Progenitor cell of endocrine pancreas (in vitro differentiated cells): Measurements from ENCODE around the gene MFSD1. TPM values are rescaled to one million over a fixed set of nuclear protein-coding genes. Genes with fewer than 3 reads are reported as not detected.
"Not testable (repeated sequence)": the region's sequence is repeated elsewhere in the genome, so short reads cannot be mapped to it uniquely, and the experiment has no call there.

Experiments used
- DNase-seq: peaks from one replicate; pipeline ENCODE4 v3.0.0; 2021; ENCODE audit warnings: low spot score; ENCODE audit not compliant: unreplicated experiment
- H3K27ac Mint-ChIP-seq: 2 replicates; pipeline ENCODE4 v1.8.0; 2021; ENCODE audit warnings: mild to moderate bottlenecking, moderate library complexity, mixed read lengths
- H3K27me3 Mint-ChIP-seq: 2 replicates; pipeline ENCODE4 v1.8.0; 2021; ENCODE audit warnings: mixed read lengths
- H3K36me3 Mint-ChIP-seq: 2 replicates; pipeline ENCODE4 v1.8.0; 2022; ENCODE audit warnings: mixed read lengths; ENCODE audit not compliant: insufficient read depth
- H3K4me1 Mint-ChIP-seq: 2 replicates; pipeline ENCODE4 v1.8.0; 2021; ENCODE audit warnings: low read depth, mixed read lengths
- H3K4me3 Mint-ChIP-seq: 2 replicates; pipeline ENCODE4 v1.8.0; 2021; ENCODE audit warnings: low read depth, mild to moderate bottlenecking, moderate library complexity, mixed read lengths
- H3K9me3 Mint-ChIP-seq: 2 replicates; pipeline ENCODE4 v1.8.0; 2021; ENCODE audit warnings: low read depth, mixed read lengths
- CTCF ChIP-seq: fragments of 200-600 bp; sonication (generic); IDR thresholded peaks from one replicate; pipeline ENCODE4 v1.5.0; 2021; ENCODE audit warnings: antibody characterized with exemption, mild to moderate bottlenecking; ENCODE audit not compliant: unreplicated experiment
- total RNA-seq: library from RNA; stranded (reverse); gene quantifications from 2 replicates; pipeline ENCODE4 v1.2.1, GENCODE V29; 2021

Gene MFSD1
- total RNA-seq, 1 donor from 2014 or later, result 17.6 TPM

- peaks cover 4% of the 10 kb centered on the region for H3K9me3 Mint-ChIP-seq
- H3K27me3 Mint-ChIP-seq, result no peaks in the 10 kb centered on the region
- H3K4me1 Mint-ChIP-seq, result no peaks in the 10 kb centered on the region
- DNase-seq, result no peak
- H3K4me3 Mint-ChIP-seq, result no peak overlapping the region
- H3K27ac Mint-ChIP-seq, result no peak overlapping the region
- peaks cover 2% of the 10 kb centered on the region for H3K36me3 Mint-ChIP-seq
- no peak for TF ChIP-seq CTCF
Measured at GRCh38 chr3:158783051-158783450, 18.8 kb upstream of the MFSD1 start.

GRCh38 chr3:158785972-158786371 is 15.9 kb upstream of the MFSD1 start:
- Mint-ChIP-seq H3K9me3 (peaks cover 4% of the 10 kb centered on the region), H3K27me3 (peaks cover 6% of the 10 kb centered on the region), H3K4me3 (no peak overlapping the region)

GRCh38 chr3:158788446-158788845 is 13.4 kb upstream of the MFSD1 start:
- H3K4me3 Mint-ChIP-seq, result no peak overlapping the region
- no peak for DNase-seq
- H3K9me3 Mint-ChIP-seq, result peaks cover 4% of the 10 kb centered on the region
- H3K27me3 Mint-ChIP-seq, result peaks cover 9% of the 10 kb centered on the region
- peak overlapping the region; percentile 13 for H3K27ac Mint-ChIP-seq
- H3K4me1 Mint-ChIP-seq, result no peaks in the 10 kb centered on the region
- TF ChIP-seq CTCF, result no peak
- peaks cover 2% of the 10 kb centered on the region for H3K36me3 Mint-ChIP-seq

More at GRCh38 chr3:158785972-158786371, 15.9 kb upstream of the MFSD1 start:
- Mint-ChIP-seq H3K27ac (no peak overlapping the region), H3K4me1 (no peaks in the 10 kb centered on the region), H3K36me3 (peaks cover 2% of the 10 kb centered on the region)
- no peak for DNase-seq
- TF ChIP-seq CTCF, result no peak

- Mint-ChIP-seq H3K4me1 (no peaks in the 10 kb centered on the region), H3K27me3 (peaks cover 9% of the 10 kb centered on the region), H3K4me3 (no peak overlapping the region), H3K36me3 (peaks cover 2% of the 10 kb centered on the region), H3K9me3 (peaks cover 4% of the 10 kb centered on the region), H3K27ac (no peak overlapping the region)
- DNase-seq, result no peak
- no peak for TF ChIP-seq CTCF
Measured at GRCh38 chr3:158789592-158789991, 12.3 kb upstream of the MFSD1 start.

- Mint-ChIP-seq H3K36me3 (peaks cover under 1% of the 10 kb centered on the region), H3K27ac (no peak overlapping the region), H3K27me3 (peaks cover 15% of the 10 kb centered on the region), H3K4me3 (no peak overlapping the region), H3K4me1 (no peaks in the 10 kb centered on the region), H3K9me3 (peaks cover 1% of the 10 kb centered on the region)
- no peak for DNase-seq
- TF ChIP-seq CTCF, result peak; percentile 88
Measured at GRCh38 chr3:158790901-158791589, 10.8 kb upstream of the MFSD1 start.

GRCh38 chr3:158791590-158791920 is 10.3 kb upstream of the MFSD1 start:
- H3K4me3 Mint-ChIP-seq, result not testable (repeated sequence)

More at GRCh38 chr3:158791590-158791920, 10.3 kb upstream of the MFSD1 start:
- H3K4me1 Mint-ChIP-seq, DNase-seq, H3K9me3 Mint-ChIP-seq, H3K27ac Mint-ChIP-seq, H3K36me3 Mint-ChIP-seq: not testable (repeated sequence)
- peaks cover 20% of the 10 kb centered on the region for H3K27me3 Mint-ChIP-seq
